Measurements from ENCODE around the gene TXNDC5.

GRCh38 chr6:7921046-7921445 is 10.5 kb upstream of the TXNDC5 start:
- TF ChIP-seq CTCF (IDR thresholded peaks at IDR 0.05; ENCODE audit: low read depth, low read length, missing input control) (no peak), RAD21 (IDR thresholded peaks at IDR 0.05) (no peak), SP1 (IDR thresholded peaks at IDR 0.05) (no peak), JUND (IDR thresholded peaks at IDR 0.05) (no peak), ZBTB33 (IDR thresholded peaks at IDR 0.05) (no peak), TAF1 (conservative IDR thresholded peaks at IDR 0.05) (no peak)
- TF ChIP-seq, protein P1, sequence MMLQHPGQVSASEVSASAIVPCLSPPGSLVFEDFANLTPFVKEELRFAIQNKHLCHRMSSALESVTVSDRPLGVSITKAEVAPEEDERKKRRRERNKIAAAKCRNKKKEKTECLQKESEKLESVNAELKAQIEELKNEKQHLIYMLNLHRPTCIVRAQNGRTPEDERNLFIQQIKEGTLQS (IDR thresholded peaks at IDR 0.05): no peak
- TF ChIP-seq, protein P2, sequence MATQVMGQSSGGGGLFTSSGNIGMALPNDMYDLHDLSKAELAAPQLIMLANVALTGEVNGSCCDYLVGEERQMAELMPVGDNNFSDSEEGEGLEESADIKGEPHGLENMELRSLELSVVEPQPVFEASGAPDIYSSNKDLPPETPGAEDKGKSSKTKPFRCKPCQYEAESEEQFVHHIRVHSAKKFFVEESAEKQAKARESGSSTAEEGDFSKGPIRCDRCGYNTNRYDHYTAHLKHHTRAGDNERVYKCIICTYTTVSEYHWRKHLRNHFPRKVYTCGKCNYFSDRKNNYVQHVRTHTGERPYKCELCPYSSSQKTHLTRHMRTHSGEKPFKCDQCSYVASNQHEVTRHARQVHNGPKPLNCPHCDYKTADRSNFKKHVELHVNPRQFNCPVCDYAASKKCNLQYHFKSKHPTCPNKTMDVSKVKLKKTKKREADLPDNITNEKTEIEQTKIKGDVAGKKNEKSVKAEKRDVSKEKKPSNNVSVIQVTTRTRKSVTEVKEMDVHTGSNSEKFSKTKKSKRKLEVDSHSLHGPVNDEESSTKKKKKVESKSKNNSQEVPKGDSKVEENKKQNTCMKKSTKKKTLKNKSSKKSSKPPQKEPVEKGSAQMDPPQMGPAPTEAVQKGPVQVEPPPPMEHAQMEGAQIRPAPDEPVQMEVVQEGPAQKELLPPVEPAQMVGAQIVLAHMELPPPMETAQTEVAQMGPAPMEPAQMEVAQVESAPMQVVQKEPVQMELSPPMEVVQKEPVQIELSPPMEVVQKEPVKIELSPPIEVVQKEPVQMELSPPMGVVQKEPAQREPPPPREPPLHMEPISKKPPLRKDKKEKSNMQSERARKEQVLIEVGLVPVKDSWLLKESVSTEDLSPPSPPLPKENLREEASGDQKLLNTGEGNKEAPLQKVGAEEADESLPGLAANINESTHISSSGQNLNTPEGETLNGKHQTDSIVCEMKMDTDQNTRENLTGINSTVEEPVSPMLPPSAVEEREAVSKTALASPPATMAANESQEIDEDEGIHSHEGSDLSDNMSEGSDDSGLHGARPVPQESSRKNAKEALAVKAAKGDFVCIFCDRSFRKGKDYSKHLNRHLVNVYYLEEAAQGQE (IDR thresholded peaks at IDR 0.05): no peak

Measured in liver (tissue), 3 donors.